ENCODE data around the gene TRDN. TPM values are rescaled to one million over a fixed set of nuclear protein-coding genes. Genes with fewer than 3 reads are reported as not detected.

Gene TRDN
- total RNA-seq, 1 experiment from 2014 or later, result 10.4 TPM

DNA sequence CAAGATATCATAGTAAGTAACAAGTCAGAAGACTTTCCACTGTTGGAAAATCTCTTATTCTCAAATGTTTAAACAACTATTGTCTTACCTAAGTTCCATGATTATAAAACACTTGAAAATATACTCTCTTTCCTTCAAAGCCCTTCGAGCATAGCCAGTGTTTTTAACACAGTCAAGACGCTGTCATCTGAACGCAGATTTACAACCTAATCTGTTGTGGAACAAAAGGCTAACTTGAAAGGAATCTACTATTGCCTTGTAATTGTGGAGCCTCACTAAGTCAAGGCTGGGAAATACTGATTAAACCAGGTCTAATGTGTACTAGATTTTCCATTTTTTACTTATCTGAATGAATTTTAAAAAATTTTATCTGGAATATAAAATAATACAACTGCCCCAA lies 205.8 kb downstream of the TRDN start:
- Histone ChIP-seq H3K14ac (ENCODE audit: insufficient read depth, low read length) (no peak overlapping the region), H3T11ph (ENCODE audit: low read length) (no peak overlapping the region), H3K18ac (ENCODE audit: insufficient read length, low read depth, low read length) (no peak overlapping the region), H3K9ac (ENCODE audit: extremely low read depth, insufficient read length, low read length) (no peak overlapping the region), H3K4me1 (ENCODE audit: insufficient read depth, low read length) (no peaks in the 10 kb centered on the region), H2AFZ (ENCODE audit: low read length) (no peak overlapping the region), H4K20me1 (ENCODE audit: control insufficient read depth, insufficient read depth, insufficient read length) (no peaks in the 10 kb centered on the region), H2BK120ac (ENCODE audit: low read depth, low read length, poor library complexity, severe bottlenecking) (no peak overlapping the region), H3K23ac (ENCODE audit: insufficient read length, low read depth, low read length) (no peak overlapping the region), H3K79me1 (ENCODE audit: insufficient read depth, low read depth, low read length, poor library complexity, severe bottlenecking) (no peaks in the 10 kb centered on the region), H2BK12ac (ENCODE audit: insufficient read length, low read depth, low read length) (no peak overlapping the region), H3K27ac (ENCODE audit: insufficient read length, low read depth, low read length) (no peak overlapping the region), H4K8ac (replicated peaks; ENCODE audit: insufficient read length, low read depth, low read length) (no peak overlapping the region), H2BK20ac (ENCODE audit: low read depth, low read length, poor library complexity, severe bottlenecking) (no peak overlapping the region), H2BK5ac (ENCODE audit: insufficient read length, low read length) (no peak overlapping the region), H2BK15ac (ENCODE audit: low read depth, low read length) (no peak overlapping the region), H3K9me3 (ENCODE audit: control insufficient read depth, low read depth, low read length) (no peaks in the 10 kb centered on the region), H3K56ac (ENCODE audit: insufficient read length, low read depth, low read length) (no peak overlapping the region), H3K4ac (ENCODE audit: low read depth, low read length) (no peak overlapping the region), H4K5ac (ENCODE audit: insufficient read length, low read depth, low read length) (no peak overlapping the region), H3K27me3 (ENCODE audit: insufficient read depth, low read length) (no peaks in the 10 kb centered on the region; the same call in 1 of the 2 replicates), H4K91ac (ENCODE audit: insufficient read length, low read depth, low read length) (no peak overlapping the region), H3K4me2 (ENCODE audit: insufficient read depth, insufficient read length, low read length) (no peak overlapping the region), H3K23me2 (ENCODE audit: insufficient read length, low read depth, low read length, poor library complexity, severe bottlenecking) (no peaks in the 10 kb centered on the region), H3K79me2 (ENCODE audit: insufficient read depth, low read length) (no peaks in the 10 kb centered on the region), H2AK5ac (ENCODE audit: insufficient read length, low read length) (no peak overlapping the region)
- no peaks in the 10 kb centered on the region for H3K36me3 Mint-ChIP-seq (ENCODE audit: insufficient read depth in 1 of 3, low read depth in 3 of 3)
- H3K9me3 Mint-ChIP-seq, result no peaks in the 10 kb centered on the region
- H3K27me3 Mint-ChIP-seq (ENCODE audit: low read depth), result peaks cover 6% of the 10 kb centered on the region
- no peaks in the 10 kb centered on the region for H3K4me1 Mint-ChIP-seq
- TF ChIP-seq, protein P1, sequence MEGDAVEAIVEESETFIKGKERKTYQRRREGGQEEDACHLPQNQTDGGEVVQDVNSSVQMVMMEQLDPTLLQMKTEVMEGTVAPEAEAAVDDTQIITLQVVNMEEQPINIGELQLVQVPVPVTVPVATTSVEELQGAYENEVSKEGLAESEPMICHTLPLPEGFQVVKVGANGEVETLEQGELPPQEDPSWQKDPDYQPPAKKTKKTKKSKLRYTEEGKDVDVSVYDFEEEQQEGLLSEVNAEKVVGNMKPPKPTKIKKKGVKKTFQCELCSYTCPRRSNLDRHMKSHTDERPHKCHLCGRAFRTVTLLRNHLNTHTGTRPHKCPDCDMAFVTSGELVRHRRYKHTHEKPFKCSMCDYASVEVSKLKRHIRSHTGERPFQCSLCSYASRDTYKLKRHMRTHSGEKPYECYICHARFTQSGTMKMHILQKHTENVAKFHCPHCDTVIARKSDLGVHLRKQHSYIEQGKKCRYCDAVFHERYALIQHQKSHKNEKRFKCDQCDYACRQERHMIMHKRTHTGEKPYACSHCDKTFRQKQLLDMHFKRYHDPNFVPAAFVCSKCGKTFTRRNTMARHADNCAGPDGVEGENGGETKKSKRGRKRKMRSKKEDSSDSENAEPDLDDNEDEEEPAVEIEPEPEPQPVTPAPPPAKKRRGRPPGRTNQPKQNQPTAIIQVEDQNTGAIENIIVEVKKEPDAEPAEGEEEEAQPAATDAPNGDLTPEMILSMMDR (conservative IDR thresholded peaks at IDR 0.05), result no peak
- H3K27ac Mint-ChIP-seq, result no peak overlapping the region
- no CpG with 5 or more reads among the region's 3 CpGs for WGBS (ENCODE audit: extremely low coverage, insufficient read length, low lambda C conversion rate)
- no peak for DNase-seq
- H3K4me3 Mint-ChIP-seq, result no peak overlapping the region
